NOMO-1 treated with DMSO at 0.1 percent for 48 hours (cell line): Measurements from ENCODE around the gene MSX2.
"Not testable (repeated sequence)": the region's sequence is repeated elsewhere in the genome, so short reads cannot be mapped to it uniquely, and the experiment has no call there.

Source experiments
- DNase-seq: peaks from one replicate; lab custom pipeline; 2025; ENCODE audit not compliant: unreplicated experiment; lab: John Stamatoyannopoulos, UW

The MSX2 gene

GRCh38 chr5:174733091-174733690, 8.8 kb downstream of the MSX2 start:
- no peak for DNase-seq

GRCh38 chr5:174733836-174734235, 9.5 kb downstream of the MSX2 start:
- DNase-seq = no peak

GRCh38 chr5:174734571-174735497, 10.5 kb downstream of the MSX2 start:
- DNase-seq = no peak

GRCh38 chr5:174735498-174736330, 11.3 kb downstream of the MSX2 start:
- DNase-seq = no peak

GRCh38 chr5:174736331-174736721, 11.9 kb downstream of the MSX2 start:
- DNase-seq = no peak

- no peak for DNase-seq
Observed at GRCh38 chr5:174736777-174737176, 12.4 kb downstream of the MSX2 start.

GRCh38 chr5:174737330-174737729, 12.9 kb downstream of the MSX2 start:
- no peak for DNase-seq

GRCh38 chr5:174741352-174741751, 17.0 kb downstream of the MSX2 start:
- no peak for DNase-seq

GRCh38 chr5:174744896-174745295, 20.5 kb downstream of the MSX2 start:
- no peak for DNase-seq

GRCh38 chr5:174745590-174746103, 21.3 kb downstream of the MSX2 start:
- no peak for DNase-seq

- DNase-seq = no peak
Observed at GRCh38 chr5:174750711-174751110, 26.3 kb downstream of the MSX2 start.

GRCh38 chr5:174751154-174752000, 27.0 kb downstream of the MSX2 start:
- peak; percentile 30 for DNase-seq

GRCh38 chr5:174752121-174752520, 27.7 kb downstream of the MSX2 start:
- DNase-seq = no peak

GRCh38 chr5:174755106-174755505, 30.7 kb downstream of the MSX2 start:
- DNase-seq = no peak

GRCh38 chr5:174759091-174759490, 34.7 kb downstream of the MSX2 start:
- no peak for DNase-seq

GRCh38 chr5:174760721-174761120, 36.3 kb downstream of the MSX2 start:
- no peak for DNase-seq

- DNase-seq = not testable (repeated sequence)
Observed at GRCh38 chr5:174761341-174761740, 37.0 kb downstream of the MSX2 start.

- no peak for DNase-seq
Observed at GRCh38 chr5:174764309-174764708, 39.9 kb downstream of the MSX2 start.

- DNase-seq = no peak
Observed at GRCh38 chr5:174765540-174765939, 41.2 kb downstream of the MSX2 start.

- no peak for DNase-seq
Observed at GRCh38 chr5:174767670-174768069, 43.3 kb downstream of the MSX2 start.
